HG02884 (cell line): ENCODE data around the gene COMT.
A peak's percentile ranks its signal among the peaks of the same experiment; 100 is the strongest.

Experiments used
- ATAC-seq: cut with Tn5 transposase; IDR thresholded peaks from one replicate; pipeline ENCODE4 v1.9.1; 2021; ENCODE audit warnings: mild to moderate bottlenecking, moderate library complexity; ENCODE audit not compliant: unreplicated experiment

COMT gene

DNA sequence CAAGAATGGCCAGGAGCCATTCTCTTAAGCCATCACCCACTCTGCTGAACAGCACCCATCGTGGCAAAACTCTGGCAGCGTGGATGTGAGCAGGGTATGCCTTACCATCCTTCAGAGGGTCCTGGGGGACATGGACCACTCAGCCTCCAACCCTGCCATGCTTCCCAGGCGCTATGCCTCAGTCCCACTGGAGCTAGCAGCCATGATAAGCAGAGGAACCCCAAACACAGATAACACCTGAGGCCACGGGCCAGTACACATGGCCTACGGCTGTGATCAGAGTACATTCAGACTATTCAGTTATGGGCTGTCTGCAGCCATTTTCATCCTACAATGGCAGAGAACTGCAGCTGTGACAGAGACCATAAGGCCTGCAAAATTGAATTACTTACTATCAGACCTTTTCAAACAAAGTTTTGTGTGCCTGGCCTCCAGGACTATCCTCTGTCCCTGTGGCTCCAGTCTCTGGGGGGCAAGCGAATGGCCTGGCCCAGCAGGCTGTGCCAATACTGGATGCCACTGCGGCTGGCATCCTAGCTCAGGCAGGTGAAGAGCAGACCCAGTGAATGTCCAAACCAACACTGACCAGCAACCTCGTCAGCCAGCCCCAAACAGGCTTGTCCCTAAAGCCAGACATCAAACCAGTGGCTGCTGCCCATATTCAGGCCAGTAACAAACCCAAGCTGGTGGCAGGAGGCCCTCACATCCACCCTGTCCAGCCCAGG, 68.2 kb downstream of the COMT start:
- ATAC-seq = no peak

DNA sequence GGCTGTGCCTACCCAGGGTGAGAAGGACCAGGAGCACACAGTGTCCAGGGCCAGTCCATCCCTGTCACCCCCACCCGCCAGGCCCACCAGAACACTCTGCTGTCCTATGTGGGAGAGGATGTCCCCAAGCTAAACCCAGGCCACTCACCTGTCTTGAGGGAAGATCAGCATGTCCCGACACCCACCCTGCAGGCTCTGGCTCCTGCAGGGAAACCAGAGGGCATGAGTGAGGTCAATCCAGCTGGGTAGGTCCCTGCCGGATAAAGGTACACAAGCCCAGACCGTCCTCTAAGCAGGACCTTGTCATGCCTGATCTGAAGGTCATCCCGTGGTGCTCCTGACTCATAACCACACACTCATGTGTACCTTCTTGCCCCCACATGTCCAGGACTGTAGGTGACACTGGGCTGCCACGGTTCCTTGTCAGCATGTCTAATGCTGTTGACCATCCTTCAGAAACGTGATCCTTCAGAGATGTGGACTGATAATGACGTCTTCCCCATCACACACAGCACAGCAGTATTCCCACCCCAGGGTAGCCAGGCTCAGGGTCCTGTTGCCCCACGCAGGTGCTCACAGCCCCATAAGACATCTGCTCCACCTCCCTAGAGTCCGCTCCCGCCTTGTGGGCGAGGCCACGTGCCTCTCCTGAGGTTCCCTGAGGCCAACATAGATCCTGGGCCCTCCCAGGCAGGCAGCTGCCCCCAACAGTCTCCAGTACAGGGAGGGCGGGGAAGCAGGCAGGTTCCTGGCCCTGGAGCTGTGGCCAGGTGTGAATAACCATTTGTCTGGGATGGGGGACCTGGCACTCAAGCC, 68.9 kb downstream of the COMT start:
- no peak for ATAC-seq

- ATAC-seq = no peak
Observed at GRCh38 chr22:20011123-20011992, 69.8 kb downstream of the COMT start.

- no peak for ATAC-seq
Observed at GRCh38 chr22:20011993-20012740, 70.6 kb downstream of the COMT start.

DNA sequence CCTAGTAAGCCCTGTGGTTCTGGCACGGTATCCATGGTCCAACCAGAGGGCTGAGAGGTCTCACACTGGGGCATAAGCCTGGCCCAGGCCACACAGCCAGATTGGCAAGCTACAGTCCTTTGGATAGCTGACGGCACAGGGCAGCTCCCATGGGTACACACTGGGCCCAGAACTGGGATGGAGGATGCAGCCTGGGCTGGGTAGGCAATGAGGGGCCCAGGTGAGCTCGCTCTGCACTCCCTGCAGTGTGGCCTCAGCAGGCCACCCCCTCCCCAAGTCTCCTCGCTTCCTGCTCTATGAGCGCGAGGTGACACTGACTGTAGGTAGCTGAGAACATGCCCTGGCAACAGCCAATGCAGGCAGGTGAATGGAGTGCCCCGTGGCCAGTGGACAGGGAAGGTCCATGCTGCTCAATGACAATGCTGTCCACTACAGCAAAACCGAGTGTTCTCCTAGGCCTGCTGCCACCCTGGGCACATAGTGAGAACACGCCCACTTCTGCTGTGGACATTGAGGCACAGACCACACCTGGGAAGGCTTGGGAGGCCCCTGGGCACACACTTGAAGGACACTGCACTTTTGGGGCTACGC, 71.3 kb downstream of the COMT start:
- no peak for ATAC-seq

DNA sequence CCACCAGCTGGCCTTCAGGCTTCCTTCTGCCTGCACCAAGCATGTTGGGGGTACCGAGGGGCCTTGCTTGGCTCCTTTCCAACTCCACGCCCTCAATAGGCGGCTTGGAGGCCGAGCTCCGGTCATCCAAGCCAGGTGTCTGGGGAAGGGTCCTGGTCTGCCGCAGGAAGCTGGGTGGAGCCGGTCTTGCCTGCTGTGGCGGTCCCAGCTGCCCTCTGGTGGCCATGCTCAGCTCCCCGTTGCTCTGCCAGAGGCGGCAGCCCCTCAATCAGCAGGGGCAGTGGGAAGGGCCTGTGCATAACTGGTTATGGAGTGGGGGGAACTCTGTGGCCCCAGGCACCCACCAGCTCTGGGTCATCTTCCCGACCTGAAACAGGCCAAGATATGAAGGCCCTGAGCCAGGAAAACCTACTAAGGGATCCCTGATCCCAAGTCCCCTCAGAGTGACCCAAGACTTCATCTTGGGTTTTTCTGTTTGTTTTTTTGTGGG, 71.9 kb downstream of the COMT start:
- ATAC-seq = no peak

DNA sequence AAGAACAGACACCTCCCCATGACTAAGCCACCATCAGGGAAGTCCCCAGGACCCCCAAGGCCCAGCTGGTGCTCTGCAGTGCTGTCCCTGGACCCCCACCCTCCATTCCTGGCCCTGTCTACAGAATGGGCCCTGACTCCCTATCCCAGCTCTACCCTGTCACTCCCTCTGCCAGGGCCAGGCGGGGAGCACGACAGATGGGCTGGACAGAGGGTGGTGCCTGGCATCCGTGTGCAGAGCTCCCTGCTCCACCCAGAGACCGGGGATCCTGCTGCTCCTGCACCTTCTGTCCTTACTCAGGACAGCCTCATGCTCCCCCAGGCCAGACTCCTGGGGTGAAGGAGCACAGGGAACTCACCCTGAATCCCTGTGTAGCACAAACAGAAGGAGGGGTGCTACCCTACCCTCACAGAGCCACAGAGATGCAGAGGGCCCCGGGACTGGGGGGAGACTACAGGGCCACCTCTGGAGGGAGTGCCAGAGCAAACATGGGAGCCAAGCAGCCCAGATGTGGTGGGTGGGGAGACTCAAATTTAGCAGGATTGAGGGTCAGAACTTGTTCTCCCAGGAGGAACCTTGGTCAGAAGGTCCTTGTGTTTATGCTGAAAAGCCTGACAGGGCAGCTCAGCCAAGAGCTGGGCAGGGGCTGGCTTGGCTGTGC, 73.1 kb downstream of the COMT start:
- no peak for ATAC-seq

DNA sequence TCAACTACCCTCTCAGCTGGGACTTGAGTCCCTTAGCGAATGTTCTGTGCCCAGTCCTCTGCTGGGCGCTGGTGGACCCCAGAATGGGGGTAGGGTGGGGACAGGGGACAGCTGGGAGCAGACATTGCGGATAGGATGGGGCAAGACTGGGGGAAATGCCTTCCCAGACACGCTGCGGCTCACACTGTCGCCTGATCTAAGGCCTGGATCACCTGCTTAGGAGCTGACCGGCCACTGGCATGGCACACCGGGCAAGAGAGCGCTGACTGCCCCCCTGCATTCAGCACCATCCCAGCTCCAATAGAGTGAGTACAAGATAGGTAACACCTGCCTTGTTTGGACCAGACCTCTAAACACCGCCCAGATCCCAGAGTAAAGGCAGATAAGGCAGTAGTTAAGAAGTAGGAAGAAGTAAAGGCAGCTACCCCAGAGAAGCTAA, 73.6 kb downstream of the COMT start:
- no peak for ATAC-seq

- no peak for ATAC-seq
Observed at GRCh38 chr22:20015971-20016733, 74.6 kb downstream of the COMT start.

DNA sequence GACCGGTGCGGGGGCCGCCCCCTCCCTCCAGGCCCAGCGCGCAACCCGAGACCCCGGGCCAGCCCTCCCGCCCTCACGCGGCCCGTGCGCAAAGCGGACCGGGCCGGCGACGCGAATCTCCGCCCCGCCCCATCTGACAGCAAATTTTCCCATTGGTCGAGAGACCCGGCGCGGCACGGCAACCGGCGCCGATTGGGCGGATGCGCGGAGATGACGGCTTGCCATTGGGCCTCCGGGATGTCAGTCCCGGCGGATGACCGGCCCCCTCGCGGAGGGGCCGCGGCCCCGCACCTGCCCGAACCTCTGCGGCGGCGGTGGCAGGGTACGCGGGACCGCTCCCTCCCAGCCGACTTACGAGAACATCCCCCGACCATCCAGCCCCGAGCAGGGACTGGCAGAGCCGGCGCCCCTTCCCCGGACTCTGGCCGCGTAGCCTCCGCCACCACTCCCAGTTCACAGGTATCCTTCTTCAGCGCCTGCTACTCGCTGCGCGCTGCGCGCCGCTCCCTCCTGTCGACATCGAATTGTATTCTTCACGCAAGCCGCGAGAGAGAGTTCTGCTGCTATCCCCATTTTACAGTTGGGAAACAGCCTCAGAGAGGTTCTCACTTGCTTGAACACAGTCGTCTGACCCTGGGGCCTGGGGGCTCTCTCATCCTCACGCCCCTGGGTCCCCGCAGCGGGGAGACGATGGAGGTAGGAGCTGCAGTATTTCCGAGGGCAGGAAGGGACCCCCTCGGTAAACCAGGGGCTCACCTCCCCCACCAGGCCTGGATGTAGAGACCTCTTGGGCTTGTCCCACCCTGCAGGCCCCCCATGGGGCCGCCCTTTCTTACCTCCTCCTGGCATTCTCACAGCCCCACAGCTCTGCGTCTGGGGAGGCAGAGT, 75.4 kb downstream of the COMT start, which contains the start of gene ARVCF:
Gene ARVCF, minus strand, starts transcription at position 90 of the 888 bp plus-strand sequence. CDS start 26,029 bp downstream, outside the sequence.
- ATAC-seq = peak; percentile 62

GRCh38 chr22:20017622-20017958, 76.0 kb downstream of the COMT start:
- no peak for ATAC-seq

GRCh38 chr22:20018001-20018400, 76.4 kb downstream of the COMT start:
- no peak for ATAC-seq
